HG03064 (cell line): ENCODE results near the gene TMEM60.
"Not testable (repeated sequence)": the region's sequence is repeated elsewhere in the genome, so short reads cannot be mapped to it uniquely, and the experiment has no call there.

Experiments
- ATAC-seq: cut with Tn5 transposase; IDR thresholded peaks from one replicate; pipeline ENCODE4 v1.9.1; 2021; ENCODE audit warnings: low read depth; ENCODE audit not compliant: unreplicated experiment

Gene TMEM60

DNA sequence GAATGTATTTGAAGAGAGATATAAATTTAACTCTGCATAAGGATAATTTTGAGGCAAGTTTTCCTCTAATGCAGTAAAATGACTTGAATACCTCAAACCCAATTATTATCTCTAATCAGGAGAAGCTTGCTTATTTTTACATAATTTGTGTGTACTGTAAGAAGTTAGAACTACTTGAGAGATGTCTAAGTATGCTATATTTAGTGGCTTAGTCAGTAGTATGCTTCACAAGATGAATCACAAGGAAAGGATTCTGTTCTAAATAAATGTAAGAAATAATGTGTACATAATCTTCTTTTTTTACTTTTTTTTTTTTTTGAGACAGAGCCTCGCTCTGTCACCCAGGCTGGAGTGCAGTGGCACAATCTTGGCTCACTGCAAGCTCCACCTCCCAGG lies 14.1 kb upstream of the TMEM60 start:
- ATAC-seq = no peak

DNA sequence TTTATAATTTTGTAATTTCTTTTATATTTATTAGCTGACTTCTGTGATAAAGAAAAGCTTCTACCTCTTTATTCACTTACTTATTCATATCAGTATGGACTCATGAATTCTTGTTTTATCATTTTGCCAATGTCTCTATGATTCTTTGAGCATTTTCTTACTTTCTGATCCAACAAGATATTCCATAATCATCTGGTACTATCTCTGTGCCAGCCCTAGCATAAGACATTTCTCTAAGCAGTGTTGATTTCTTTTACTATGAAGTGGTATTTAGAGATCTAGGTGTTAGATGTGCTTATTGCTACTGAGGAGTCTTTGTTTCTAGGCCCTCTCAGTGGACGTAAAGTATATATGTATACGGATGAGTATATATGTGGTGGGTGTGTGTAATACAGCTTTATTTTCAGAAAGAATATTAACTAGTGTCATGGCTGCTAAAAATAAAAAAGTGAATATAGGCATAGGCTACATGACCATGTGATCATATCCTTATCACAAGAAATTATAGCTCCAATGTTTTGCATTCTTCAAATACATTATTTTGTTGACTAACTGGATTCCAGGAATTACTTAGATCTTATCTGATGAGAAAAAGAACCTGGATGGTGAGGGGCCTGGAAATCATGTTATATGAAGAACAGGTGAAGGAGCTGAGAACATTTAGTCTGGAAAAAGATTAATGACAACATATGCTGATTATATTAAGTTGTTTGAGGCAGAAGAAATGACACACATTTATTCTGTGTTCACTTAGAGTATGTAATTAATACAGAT lies 13.5 kb upstream of the TMEM60 start:
- no peak for ATAC-seq

DNA sequence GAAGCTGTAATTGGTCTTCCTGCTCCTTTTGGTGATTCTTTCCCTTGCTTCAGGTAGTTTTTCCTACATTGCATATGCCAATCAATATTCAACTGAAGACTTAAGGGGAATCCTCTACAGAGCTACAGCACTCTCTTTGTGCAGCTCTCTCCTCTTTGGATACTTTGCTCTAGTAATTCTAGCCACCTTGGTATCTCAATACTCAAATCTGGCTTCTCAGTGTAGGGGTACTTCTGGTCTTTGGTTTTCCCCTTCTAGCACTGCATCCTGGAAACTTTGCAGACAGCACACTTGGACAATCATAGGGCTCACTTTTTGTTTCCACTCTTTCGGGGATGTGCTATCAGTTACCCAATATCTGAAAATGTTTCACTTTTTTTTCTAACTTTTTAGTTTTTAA lies 10.3 kb upstream of the TMEM60 start:
- no peak for ATAC-seq

DNA sequence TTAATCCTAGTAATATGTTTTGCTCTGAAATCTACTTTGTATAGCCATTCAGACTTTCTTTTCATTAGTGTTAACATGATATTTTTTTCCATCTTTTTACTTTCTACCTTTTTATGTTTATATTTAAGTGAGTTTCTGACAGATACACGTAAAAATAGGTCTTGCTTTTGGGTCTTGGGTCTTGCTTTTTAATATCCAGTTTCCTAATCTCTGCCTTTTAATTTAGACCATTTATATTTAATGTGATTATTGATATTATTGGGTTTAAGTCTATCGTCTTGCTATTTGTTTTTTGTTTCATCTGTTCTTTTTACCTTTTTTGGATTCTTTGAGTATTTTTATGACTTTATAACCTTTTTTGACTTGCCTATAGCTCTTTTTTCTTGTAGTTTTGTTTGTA lies 8.2 kb upstream of the TMEM60 start:
- ATAC-seq = no peak

DNA sequence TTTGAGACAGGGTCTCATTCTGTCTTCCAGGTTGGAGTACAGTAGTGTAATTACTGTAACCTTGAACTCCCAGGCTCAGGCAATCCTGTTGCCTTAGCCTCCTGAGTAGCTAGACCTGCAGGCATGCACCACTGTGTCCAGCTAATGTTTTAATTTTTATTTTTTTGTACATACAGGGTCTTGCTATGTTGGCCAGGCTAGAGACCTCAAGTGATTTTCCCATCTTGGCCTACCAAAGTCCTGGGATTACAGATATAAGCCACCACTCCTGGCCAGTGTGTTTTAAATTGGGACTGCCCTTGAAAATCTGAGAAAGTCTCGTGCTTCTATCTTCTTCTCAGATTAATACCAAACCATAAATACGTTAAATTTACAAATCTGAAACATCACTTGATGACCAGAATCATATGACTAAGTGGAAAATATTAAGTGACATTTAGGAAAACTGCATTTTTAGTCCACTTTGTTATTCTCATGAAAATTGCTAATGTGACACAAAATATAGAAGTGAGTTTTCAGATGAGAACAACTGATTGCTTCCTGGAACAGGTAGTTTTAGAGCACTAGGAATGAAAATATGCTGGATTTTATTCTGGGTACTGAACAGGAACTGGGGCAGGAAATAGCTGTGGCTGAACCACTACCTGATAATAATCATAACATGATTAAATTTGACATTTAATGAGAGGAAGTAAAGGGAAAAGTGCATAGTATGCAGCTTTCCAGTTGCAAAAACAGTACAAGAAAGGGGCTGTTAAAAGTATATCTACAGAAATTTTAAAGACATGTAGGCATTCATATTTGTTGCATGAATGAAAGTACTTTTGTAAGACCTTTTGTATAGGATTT lies 4.5 kb upstream of the TMEM60 start:
- ATAC-seq = no peak

DNA sequence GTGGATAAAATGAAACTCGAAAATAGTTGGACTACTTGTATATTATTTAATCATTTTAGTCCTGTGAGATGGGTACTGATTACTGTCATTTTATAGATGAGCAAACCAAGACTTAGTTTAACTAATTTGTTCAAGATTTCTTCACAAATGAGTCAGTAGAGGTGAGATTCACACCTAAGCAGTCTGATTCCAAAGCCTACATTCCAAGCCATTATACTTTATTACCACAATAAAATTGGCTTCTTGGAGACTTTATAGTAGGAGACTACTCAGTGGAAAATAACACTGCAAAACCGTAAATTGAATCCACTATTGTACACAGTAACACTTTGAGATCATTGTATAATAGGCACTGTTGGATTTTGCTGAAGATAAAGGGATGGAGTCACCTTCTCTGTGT lies 2.5 kb upstream of the TMEM60 start:
- no peak for ATAC-seq

DNA sequence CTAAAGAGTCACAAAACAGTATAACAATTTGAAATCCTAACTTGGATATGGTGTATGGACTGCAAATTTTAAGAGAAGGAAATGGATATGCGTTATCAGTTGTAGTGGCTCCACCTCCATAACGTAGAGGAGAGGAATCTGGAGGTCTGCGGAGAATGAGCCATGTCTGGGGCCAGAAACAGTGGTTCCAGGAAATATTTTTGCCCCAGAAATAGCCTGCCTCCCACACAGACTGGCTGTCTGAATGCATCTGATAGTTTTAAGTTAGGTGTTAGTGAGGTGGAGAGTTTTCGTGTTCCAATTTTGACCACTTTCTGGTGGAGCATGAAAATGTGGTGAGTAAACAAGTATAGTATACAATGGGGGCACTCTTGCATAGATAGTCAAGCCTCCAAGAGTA lies 1.9 kb upstream of the TMEM60 start:
- ATAC-seq = no peak

DNA sequence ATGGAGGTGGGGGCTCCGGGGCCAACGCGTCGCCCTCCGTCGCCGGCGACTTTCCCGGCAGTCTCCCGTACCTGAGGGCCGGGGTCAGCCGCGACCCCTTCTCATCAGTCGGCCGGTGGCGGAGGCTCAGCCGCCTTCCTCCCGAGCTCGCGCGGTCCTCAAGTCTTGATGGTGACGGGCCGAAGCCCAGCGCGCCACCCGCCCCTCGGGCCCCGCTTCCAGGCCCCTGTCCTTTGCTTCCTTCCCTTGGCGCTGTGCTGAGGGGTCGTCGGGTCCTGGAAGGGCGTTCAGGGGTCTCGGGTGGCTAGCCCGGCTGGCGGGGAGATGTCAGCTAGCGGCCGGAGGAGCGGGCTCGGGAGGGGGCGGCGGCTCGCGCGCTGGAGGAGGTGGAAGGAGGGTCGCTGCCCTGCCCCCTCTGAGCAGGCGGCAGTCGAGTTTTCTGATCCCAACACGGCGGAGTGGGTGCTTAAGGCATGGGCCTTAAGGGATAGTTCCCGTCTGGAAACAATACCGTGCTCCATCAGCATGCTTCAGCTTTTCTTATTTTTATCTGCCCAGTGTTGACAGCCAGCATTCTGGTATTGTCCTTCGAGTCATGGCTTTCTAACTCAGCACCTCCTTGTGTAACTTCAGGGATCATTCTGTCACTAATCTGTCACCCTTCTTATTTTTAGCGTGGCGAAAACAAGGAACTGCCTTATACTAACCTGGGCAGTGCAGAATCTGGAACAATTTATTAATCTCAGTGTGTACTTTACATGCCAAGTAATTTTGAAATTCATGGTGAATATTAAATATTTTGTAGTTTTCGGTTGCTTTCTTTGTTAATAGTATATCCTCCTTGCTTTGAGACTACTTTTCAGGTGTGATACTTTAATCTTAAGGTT lies 1.1 kb upstream of the TMEM60 start:
- no peak for ATAC-seq

DNA sequence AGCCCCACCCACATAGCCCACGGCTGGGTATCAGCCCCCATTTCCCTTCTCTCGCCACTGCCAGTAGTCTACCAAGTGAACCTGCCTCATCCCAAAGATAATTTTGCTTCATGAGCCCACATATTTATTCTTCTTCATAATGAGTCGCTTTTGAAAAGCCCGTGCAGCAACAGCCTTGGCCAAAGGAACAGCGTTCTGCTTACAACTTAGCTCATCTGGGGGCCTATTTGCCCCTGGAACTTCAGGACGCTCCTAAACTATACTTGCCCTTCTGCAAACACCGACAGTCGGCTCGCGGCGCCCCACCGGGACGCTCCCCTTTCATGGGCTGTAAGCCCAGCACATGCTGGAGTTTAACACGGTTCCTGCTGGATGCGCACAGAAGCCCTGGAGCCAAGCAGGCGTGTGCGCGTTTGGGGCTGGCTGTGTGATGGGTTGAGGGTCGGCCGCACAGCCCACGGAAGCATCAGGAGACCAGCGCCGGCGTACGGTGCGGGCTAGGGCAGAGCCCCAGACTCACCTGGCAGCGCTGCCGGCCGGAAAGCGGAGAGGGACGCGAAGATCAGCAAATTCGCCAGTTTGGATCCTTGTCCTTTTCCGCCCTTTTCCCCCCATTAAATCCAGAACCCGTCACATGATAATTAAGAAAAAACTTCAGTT lies 370 bp downstream of the TMEM60 start:
- ATAC-seq = peak; percentile 28

DNA sequence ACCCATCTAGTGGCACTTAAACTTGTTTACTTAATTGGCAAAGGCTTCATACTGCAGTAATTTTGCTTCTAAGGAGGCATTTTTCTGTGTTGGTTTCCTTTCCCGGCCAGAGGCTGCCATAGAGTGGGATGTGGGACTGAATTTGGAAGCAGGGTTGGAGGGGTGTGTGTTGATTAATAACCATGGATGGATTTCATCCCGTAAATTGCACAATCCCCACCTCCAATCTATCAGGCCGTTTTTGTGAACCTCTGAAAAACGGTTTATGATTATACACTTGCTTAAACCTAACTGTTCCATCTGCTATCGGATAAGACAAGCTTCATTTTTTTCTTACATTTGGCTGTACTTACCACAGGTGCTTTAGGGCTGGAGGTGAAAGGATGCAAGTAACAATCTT lies 1.3 kb downstream of the TMEM60 start:
- no peak for ATAC-seq

DNA sequence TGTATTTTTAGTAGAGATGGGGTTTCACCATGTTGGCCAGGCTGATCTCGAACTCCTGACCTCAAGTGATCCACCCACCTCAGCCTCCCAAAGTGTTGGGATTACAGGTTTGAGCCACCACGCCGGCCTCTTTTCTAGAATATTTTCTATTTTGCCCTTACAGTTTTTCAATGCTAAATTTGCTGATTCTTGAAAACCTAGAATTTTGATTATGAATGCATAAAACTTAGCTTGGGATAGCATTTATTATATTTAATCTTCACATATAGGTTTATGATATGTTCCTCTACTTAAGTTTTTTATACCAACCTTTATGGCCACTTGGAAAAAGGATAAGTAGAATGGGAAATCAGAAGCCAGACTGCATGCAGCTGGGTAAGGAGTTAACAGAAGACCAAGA lies 2.1 kb downstream of the TMEM60 start:
- ATAC-seq = no peak

DNA sequence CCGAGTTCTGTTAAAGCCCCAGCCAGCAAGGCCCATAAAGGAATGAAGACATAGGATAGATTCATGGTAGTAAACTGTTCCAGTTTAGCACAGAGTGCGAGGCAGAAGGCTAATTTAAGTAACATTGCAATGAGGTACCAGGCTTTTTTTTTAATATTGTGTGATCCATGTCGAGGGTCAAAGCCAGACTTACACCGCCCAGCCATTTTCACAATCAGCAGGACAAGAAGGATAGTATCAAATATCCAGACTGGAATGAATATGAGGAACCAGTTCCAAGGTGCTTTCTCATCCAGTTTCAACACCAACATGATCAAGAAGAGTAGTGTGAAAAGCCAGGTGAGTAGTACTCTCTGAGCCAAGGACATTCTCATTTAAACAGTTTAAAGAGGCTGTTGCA lies 4.2 kb downstream of the TMEM60 start:
- ATAC-seq = no peak

DNA sequence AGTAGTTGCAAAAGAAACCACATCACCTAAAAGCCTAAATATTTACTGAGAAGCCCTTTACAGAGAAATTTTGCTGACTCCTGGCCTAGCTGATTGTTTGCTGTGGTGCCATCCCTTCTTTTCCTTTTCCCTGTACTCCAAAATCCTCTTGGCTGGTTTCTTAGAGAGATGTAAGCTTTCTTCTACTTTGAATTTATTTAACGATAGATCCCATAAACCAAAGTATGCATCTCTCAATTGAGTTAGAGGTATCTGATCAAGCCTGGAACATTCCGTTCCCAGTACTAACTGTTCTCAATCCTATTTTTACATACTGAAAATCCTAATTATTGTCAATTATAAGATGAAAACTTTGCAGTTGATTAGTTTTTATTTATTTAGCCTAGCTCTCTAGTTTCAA lies 6.3 kb downstream of the TMEM60 start:
- no peak for ATAC-seq

DNA sequence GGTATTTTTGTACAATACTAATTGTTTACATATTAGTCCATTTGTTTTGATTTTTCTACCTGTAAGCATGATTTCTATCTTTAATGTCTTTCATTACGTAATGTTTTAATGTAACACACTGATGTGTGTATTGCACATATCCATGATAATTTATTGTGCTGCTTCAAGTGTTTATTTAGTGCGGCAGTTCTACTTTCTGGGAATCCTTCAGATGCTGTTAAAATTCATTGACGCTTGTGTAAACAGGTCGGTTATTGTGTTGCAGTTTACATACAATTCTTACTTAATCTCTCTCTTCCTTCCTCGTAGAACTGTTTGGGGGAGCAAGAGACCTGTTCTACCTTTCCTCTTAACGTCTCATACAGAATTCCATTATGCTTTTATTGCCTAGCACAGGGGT lies 6.9 kb downstream of the TMEM60 start:
- ATAC-seq = no peak

DNA sequence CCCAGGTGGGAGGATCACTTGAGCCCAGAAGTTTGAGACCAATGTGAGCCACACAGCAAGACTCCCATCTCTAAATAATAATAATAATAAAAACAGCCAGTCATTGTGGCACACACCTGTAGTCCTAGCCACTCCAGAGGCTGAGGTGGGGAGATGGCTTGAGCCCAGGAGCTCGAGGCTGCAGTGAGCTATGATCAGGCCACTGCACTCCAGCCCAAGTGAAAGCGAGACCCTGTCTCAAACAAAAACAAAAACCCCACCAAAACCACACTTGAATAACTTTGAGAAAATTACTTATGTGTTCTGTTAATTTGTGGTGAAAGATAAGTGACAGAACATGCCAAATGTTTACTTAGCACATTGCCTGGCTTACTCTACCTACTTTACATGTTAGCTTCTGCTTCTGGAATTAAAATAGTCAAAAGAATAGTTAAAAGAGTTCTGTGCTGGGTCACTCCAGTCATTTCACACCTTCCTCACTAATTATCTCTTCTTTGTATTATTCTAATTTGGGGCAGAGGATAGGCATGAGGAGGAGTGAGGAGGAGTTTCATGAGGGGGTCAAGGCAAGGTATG lies 9.8 kb downstream of the TMEM60 start:
- ATAC-seq = no peak

DNA sequence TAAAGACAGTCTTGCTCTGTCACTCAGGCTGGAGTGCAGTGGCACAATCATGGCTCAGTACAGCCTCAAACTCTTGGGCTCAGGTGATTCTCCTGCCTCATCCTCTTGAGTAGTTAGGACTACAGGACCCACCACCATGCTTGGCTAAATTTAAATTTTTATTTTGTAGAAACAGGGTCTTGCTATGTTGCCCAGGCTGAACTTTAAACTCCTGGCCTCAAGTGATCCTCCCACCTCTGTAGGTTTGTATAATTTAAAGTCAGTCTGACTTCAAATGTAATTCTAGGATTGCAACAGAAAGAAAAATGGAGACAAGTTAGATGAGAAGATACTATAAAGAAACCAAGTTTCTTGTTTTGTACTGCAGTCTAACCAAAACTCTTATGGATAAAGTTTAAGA lies 11.5 kb downstream of the TMEM60 start:
- no peak for ATAC-seq

DNA sequence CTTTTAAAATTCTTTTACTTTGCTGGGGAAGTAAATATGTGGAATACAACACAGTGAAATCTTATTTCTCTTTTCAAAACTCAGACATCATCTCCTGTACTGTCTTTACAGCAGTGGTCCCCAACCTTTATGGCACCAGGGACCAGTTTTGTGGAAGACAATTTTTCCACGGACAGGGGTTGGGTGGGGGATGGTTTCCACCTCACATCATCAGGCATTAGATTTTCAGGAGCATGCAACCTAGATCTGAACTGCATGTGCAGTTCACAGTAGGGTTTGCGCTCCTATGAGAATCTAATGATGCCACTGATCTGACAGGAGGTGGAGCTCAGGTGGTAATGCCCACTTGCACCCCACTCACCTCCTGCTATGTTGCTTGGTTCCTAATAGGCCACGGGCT lies 12.2 kb downstream of the TMEM60 start:
- no peak for ATAC-seq

DNA sequence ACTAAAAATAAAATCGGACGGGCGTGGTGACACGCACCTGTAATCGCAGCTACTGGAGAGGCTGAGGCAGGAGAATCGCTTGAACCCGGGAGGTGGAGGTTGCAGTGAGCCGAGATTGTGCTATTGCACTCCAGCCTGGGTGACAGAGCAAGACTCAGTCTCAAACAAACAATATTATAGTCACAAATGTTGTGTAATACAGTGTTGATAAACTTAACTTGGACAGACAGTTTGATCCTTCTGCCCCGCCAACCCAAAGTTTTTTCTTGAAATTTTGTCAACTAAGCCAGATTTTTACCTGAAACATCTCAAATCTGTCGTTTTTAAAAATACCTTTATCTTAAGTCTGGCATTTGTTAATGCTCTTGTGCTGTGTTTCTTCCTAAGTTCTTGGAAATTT lies 13.8 kb downstream of the TMEM60 start:
- not testable (repeated sequence) for ATAC-seq

DNA sequence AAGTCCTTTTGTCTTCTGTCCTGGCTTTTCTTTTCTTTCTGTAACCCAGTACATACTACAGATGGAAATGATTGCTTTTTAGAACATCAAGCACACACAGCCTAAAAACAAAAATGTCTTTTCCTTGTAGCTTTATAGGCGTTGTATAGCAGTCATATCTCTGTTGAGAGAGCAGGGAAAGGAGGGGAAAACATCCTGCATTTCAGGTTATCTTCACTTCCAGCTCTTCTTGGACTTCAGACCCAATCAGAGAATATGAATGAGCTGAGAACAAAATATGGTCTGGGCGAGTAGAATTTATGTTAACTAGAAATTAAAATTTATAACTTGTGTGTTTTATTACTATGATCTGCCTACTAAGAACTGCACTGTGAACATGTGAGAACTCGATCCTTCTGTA lies 14.7 kb downstream of the TMEM60 start:
- no peak for ATAC-seq

DNA sequence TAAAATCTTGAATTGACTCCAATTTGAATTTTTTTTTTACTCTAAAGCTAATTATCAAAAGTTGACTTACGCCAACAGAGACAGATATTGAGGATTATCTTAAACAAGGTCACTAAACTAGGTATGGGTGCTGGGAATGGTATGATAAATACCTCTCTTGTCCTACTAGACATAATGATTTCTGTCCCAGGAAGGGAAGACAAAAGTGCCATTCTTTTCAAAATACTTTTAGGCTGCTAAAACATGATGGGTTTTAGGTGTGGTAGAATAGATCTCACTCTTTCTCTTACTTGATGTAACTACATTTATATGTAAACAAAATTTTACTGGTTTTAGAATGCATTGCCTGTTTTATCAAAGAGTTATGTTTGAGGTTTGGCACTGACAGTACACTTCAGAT lies 15.1 kb downstream of the TMEM60 start:
- no peak for ATAC-seq
